Small intestine (tissue), 7 donors: ENCODE measurements around the gene SOX9. TPM values are rescaled to one million over a fixed set of nuclear protein-coding genes. Genes with fewer than 3 reads are reported as not detected.

ENCODE experiments used
- DNase-seq, 2 donors: peaks; one replicate each; pipeline versions ENCODE4 v3.0.0 to v3.0.0-alpha.2; 2013
- FAIRE-seq: peaks from 2 replicates; lab custom pipeline; 2012; peaks lifted over from hg19 to GRCh38; lab: Jason Lieb, UNC
- H3K27ac ChIP-seq, 3 donors: one replicate each; pipeline ENCODE4 v1.5.1; 2013; ENCODE audit warnings: low read length in 2 of 3, mild to moderate bottlenecking in 2 of 3, control low read depth in 1 of 3, inconsistent platforms in 1 of 3, low read depth in 1 of 3, moderate library complexity in 1 of 3
- H3K27me3 ChIP-seq, 3 donors: one replicate each; pipeline ENCODE4 v1.6.1; 2013; ENCODE audit warnings: low read length in 3 of 3, inconsistent platforms in 1 of 3; ENCODE audit not compliant: control insufficient read depth in 3 of 3, insufficient read depth in 3 of 3
- H3K36me3 ChIP-seq, 3 donors: one replicate each; pipeline ENCODE4 v1.6.1; 2013; ENCODE audit warnings: low read length in 3 of 3, inconsistent platforms in 1 of 3, low read depth in 1 of 3, mild to moderate bottlenecking in 1 of 3, moderate library complexity in 1 of 3; ENCODE audit not compliant: control insufficient read depth in 3 of 3, insufficient read depth in 2 of 3
- H3K4me1 ChIP-seq, 3 donors: one replicate each; pipeline ENCODE4 v1.6.1; 2013; ENCODE audit warnings: low read length in 2 of 3, inconsistent platforms in 1 of 3, low read depth in 1 of 3, mild to moderate bottlenecking in 1 of 3, moderate library complexity in 1 of 3; ENCODE audit not compliant: control insufficient read depth in 3 of 3, insufficient read depth in 2 of 3
- H3K4me3 ChIP-seq, 3 donors: one replicate each; pipeline ENCODE4 v1.5.1; 2013; ENCODE audit warnings: low read length in 3 of 3, control low read depth in 1 of 3, inconsistent platforms in 1 of 3, low read depth in 1 of 3, mild to moderate bottlenecking in 1 of 3, moderate library complexity in 1 of 3
- H3K9me3 ChIP-seq, 2 donors: one replicate each; pipeline ENCODE4 v1.6.1; 2013; ENCODE audit warnings: low read depth in 1 of 2, low read length in 1 of 2; ENCODE audit not compliant: control insufficient read depth in 2 of 2, insufficient read depth in 1 of 2
- WGBS, 3 donors: extraction: QIAGEN DNeasy Blood & Tissue Kit; methylation state at CpG; one replicate each; pipeline ENCODE4 v1.1.7; 2013; 5-methylcytosine and 5-hydroxymethylcytosine counted together
- polyA plus RNA-seq, 4 donors: library from polyadenylated mRNA; stranded (reverse) in 3 of 4; unstranded in 1 of 4; fragments of 200-250 nt in 3 of 4; fragments of 120-200 nt in 1 of 4; gene quantifications; one replicate each; pipeline versions ENCODE4 v1.2.1 to v1.2.3, GENCODE V29; 2013
- donor health status: healthy with polysubstance abuse.
- donor health status: control.
- donor health status: control.
- donor health status: Bipolar disorder and iron deficiency.
- donor health status: healthy.

SOX9 gene
- polyA plus RNA-seq, 4 donors, result 3.0 to 45.6 (median 13.3) TPM

GRCh38 chr17:72119873-72120641, 763 bp upstream of the SOX9 start:
- 2 to 3% (median 3%) methylated on average over 54 of the region's 54 CpGs for WGBS, 3 donors
- peaks cover 0 to 20% (median 0%) of the 10 kb centered on the region in 3 donors for H3K36me3 ChIP-seq
- H3K27ac ChIP-seq, result peak overlapping the region; percentile 17 to 55 (median 32)
- peaks cover 0 to 2% of the 10 kb centered on the region in 2 donors for H3K9me3 ChIP-seq
- FAIRE-seq (no peak), DNase-seq (peak; percentile 52 to 79)
- peak overlapping the region in 2 of 3 donors; percentile 65 to 78 for H3K4me3 ChIP-seq
- H3K27me3 ChIP-seq, result peaks cover 0 to 74% (median 41%) of the 10 kb centered on the region in 3 donors
- peaks cover 0 to 33% (median 6%) of the 10 kb centered on the region in 3 donors for H3K4me1 ChIP-seq

GRCh38 chr17:72121164-72122009, 567 bp downstream of the SOX9 start:
- peaks cover 0 to 61% (median 42%) of the 10 kb centered on the region in 3 donors for H3K27me3 ChIP-seq
- FAIRE-seq (no peak), DNase-seq (peak; percentile 38 to 79)
- H3K4me3 ChIP-seq, result peak overlapping the region; percentile 59 to 78 (median 65)
- peaks cover 0 to 26% (median 6%) of the 10 kb centered on the region in 3 donors for H3K4me1 ChIP-seq
- H3K36me3 ChIP-seq, result peaks cover 0 to 23% (median 0%) of the 10 kb centered on the region in 3 donors
- H3K27ac ChIP-seq, result peak overlapping the region; percentile 42 to 80 (median 43)
- H3K9me3 ChIP-seq, result peaks cover 0 to 2% of the 10 kb centered on the region in 2 donors
- 2 to 3% (median 3%) methylated on average over 62 to 88 of the region's 88 CpGs for WGBS, 3 donors

- H3K4me3 ChIP-seq, result peak overlapping the region; percentile 63 to 78 (median 65)
- DNase-seq, result peak in 1 of 2 donors; percentile 35
- H3K9me3 ChIP-seq, result peaks cover 0 to 2% of the 10 kb centered on the region in 2 donors
- H3K36me3 ChIP-seq, result peaks cover 0 to 23% (median 0%) of the 10 kb centered on the region in 3 donors
- H3K4me1 ChIP-seq, result peaks cover 0 to 18% (median 2%) of the 10 kb centered on the region in 3 donors
- peak overlapping the region; percentile 42 to 80 (median 48) for H3K27ac ChIP-seq
- FAIRE-seq, result no peak
- WGBS, 3 donors, result 1 to 3% (median 2%) methylated on average over 33 to 36 of the region's 36 CpGs
- peaks cover 0 to 53% (median 35%) of the 10 kb centered on the region in 3 donors for H3K27me3 ChIP-seq
These were observed 1.4 kb downstream of the SOX9 start for GRCh38 chr17:72122010-72122764.

GRCh38 chr17:72122765-72123529, 2.1 kb downstream of the SOX9 start:
- Histone ChIP-seq H3K36me3 (peaks cover 0 to 23% (median 0%) of the 10 kb centered on the region in 3 donors), H3K27ac (peak overlapping the region; percentile 22 to 80 (median 48)), H3K9me3 (peaks cover 0 to 2% of the 10 kb centered on the region in 2 donors), H3K4me1 (peaks cover 0 to 10% (median 0%) of the 10 kb centered on the region in 3 donors), H3K4me3 (peak overlapping the region; percentile 63 to 78 (median 65)), H3K27me3 (peaks cover 0 to 45% (median 34%) of the 10 kb centered on the region in 3 donors)
- FAIRE-seq (no peak), DNase-seq (peak; percentile 65 to 85)
- 3 to 10% (median 7%) methylated on average over 46 to 48 of the region's 48 CpGs for WGBS, 3 donors

GRCh38 chr17:72123530-72124437, 3.0 kb downstream of the SOX9 start:
- H3K27ac ChIP-seq, result peak overlapping the region in 2 of 3 donors; percentile 11 to 80
- H3K4me1 ChIP-seq, result peaks cover 0 to 5% (median 0%) of the 10 kb centered on the region in 3 donors
- peaks cover 0 to 2% of the 10 kb centered on the region in 2 donors for H3K9me3 ChIP-seq
- peaks cover 0 to 39% (median 29%) of the 10 kb centered on the region in 3 donors for H3K27me3 ChIP-seq
- FAIRE-seq (no peak), DNase-seq (peak in 1 of 2 donors; percentile 56)
- peaks cover 0 to 23% (median 0%) of the 10 kb centered on the region in 3 donors for H3K36me3 ChIP-seq
- WGBS, 3 donors, result 13 to 26% (median 26%) methylated on average over 51 to 75 of the region's 75 CpGs
- H3K4me3 ChIP-seq, result peak overlapping the region; percentile 63 to 78 (median 65)

GRCh38 chr17:72124438-72124775, 3.6 kb downstream of the SOX9 start:
- H3K27ac ChIP-seq, result peak overlapping the region in 2 of 3 donors; percentile 11 to 18
- peaks cover 0 to 33% (median 27%) of the 10 kb centered on the region in 3 donors for H3K27me3 ChIP-seq
- peak overlapping the region in 2 of 3 donors; percentile 31 to 65 for H3K4me3 ChIP-seq
- peaks cover 0 to 2% of the 10 kb centered on the region in 2 donors for H3K9me3 ChIP-seq
- peaks cover 0 to 5% (median 0%) of the 10 kb centered on the region in 3 donors for H3K4me1 ChIP-seq
- 19 to 62% (median 36%) methylated on average over 7 of the region's 7 CpGs for WGBS, 3 donors
- FAIRE-seq (no peak), DNase-seq (peak; percentile 21 to 35)
- H3K36me3 ChIP-seq, result peaks cover 0 to 23% (median 0%) of the 10 kb centered on the region in 3 donors
